Activated CD8-positive, alpha-beta memory T cell treated with anti-CD3 and anti-CD28 coated beads, Interleukin-2, amount 50 U/mL, for 24 hours (primary cell): ENCODE measurements around the gene RDH12.
"Not testable (repeated sequence)": the region's sequence is repeated elsewhere in the genome, so short reads cannot be mapped to it uniquely, and the experiment has no call there.

Source experiments
- DNase-seq: peaks from one replicate; pipeline ENCODE4 v3.0.0-alpha.2; 2020; ENCODE audit errors: extremely low read depth

The RDH12 gene

DNA sequence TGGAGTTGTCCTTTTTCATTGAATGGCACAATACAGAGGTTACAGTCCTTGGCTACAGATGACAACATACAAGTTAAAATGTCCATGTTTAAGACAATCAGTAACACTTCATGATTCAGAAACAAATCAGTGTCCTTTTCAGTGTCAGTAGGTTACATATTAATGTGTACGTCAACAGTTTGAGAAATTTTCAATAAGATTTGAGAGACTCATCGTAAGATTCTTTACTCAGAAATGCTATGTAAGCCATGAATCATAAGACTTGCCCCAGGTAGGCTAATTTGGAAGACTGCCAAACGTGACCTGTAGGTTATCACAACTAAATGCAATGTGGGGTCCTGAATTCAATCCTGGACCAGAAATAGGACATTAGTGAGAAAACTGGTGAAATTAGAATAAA is 3.5 kb downstream of the RDH12 start:
- no peak for DNase-seq

DNA sequence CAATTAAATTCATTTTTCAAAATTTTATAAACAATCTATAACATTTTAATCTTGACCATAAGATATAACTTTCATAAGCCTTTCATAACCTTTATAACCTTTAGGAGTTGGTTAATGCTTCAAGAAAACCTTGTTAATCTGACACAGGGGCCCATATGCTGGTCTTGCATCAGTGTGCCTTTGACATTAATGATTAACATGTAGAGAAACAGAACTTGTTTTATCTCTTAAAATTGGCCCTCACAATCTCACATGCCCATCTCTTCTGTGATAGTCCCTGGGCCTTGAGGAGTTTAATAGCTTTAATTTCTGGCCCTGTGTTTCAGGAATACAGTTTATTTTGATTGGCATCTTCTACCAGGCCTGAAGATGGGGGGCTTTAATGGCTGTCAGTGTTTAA is 7.7 kb downstream of the RDH12 start:
- not testable (repeated sequence) for DNase-seq

DNA sequence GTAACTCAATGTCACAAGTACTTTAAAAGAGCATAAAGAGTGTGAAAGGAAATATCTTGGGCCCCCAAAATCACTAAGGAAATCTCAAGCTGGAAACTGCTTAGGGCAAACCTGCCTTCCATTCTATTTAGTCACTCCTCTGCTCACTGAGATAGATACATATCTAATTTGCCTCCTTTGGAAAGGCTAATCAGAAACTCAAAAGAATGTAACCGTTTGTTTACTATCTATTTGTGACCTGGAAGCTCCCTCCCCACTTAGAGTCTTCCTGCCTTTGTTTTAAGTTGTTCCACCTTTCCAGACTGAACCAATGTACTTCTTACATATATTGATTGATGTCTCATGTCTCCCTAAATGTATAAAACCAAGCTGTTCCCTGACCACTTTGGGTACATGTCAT is 8.1 kb downstream of the RDH12 start:
- not testable (repeated sequence) for DNase-seq

DNA sequence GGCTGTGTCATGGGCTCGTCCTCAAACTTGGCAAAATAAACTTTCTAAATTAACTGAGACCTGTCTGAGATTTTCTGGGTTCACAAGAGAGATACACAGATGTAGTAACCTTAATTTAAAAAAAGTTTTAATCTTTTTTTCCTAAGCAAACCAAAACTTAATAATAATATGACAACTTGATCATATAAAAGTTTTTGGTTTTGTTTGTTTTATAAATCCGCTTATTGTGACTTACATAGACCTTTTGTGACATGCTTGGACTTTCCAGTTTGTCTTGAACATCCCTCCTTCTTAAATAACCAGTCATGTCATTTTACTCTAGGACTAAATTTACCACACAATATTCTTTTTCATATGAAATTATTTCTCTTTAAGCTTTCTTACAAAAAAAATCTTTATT is 8.5 kb downstream of the RDH12 start:
- no peak for DNase-seq

DNA sequence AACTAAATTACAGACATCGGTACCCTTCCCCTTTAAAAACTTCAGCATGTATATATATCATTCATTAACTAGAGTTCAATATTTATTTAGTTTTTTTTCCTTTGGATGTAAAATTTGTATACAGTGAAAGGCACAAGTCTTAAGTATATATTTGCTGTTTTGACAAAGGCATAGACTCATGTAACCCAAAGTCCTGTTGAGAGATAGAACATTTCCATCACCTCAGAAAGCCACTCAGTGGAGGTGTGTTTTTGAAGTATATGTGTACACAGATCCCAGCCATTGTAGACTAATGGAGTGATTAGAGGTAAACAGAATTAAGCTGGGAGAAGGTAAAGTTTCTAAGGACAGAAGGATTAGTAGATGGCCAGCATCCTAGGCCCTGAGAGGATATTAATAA is 15.4 kb downstream of the RDH12 start:
- no peak for DNase-seq

DNA sequence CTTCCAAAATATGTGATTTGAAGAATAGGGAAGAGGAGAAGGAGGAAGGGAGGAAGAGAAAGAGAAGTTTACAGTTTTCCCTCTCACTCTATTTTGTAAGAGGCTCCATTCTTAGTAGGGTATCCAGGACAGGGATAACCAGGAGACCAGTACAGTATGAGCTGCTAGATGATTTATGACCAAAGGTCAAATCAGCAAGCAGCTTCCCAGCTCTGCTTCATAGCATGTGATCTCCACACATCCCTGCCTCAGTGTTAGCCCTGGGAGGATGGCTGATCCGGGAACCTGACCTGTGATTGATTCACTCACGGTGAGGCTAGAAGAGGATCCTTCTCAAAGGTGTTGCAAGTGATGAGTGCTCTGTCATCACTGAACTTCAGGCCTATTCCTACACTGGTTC is 16.6 kb downstream of the RDH12 start:
- no peak for DNase-seq

DNA sequence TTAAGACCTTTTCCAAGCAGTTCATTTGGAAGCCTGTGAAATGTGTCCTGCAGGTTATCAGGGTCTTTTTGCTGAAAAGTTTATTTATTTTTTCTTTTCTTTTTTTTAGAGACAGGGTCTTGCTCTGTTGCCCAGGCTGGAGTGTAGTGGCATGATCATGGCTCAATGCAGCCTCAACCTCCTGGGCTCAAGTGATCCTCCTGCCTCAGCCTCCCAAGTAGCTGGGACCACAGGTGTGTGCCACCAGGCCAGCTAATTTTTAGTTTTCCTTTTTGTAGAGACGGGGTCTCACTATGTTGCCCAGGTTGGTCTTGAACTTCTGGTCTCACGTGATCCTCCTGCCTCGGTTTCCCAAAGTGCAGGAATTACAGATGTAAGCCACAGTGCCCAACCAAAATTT is 17.7 kb downstream of the RDH12 start:
- DNase-seq = not testable (repeated sequence)

DNA sequence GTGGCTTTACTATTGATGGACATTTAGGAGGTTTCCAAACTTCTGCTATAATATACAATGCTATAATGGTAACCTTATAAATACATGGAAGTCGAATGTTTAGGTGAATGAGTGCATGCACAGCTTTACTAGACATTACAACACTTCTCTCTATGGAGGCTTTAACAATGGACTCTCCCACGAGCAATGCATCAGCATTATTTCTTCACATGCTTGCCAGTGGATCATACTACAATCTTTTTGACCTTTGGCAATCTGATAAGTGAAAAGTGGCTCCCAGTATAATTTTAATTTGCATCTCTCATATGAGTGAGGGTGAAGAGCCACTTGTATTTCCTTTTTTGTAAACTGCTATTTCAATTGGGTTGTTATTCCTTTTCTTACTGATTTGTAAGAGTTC is 18.2 kb downstream of the RDH12 start:
- no peak for DNase-seq

DNA sequence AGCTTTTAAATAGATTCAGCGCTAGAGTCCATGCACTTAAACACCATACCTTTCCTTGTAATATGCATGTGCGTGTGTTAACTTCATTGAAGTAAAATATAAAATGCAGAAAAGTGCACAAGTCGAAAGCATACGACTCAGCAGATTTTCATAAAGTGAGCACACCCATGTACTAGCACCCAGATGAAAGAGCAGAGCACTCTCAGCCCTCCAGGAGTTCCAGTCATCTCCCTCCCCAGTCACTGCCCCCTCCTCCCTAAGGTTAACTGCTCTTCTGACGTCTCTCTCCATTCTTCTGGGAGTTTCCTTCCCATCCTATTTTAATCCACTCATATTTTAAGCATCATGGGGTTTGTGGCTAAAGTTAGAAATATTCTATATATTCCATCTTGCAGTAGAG is 20.2 kb downstream of the RDH12 start:
- DNase-seq = no peak

DNA sequence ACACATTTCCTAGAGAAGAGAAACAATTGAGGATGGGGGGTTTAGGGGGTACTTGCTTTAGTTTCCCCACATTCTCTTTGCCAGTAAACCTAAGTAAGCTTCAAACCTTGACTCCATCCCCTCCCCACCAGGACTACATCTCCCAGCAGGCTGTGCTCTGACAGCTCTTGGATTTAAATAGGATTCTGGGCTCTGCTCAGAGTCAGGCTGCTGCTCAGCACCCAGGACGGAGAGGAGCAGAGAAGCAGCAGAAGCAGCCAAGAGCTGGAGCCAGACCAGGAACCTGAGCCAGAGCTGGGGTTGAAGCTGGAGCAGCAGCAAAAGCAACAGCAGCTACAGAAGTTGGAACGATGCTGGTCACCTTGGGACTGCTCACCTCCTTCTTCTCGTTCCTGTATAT is 20.6 kb downstream of the RDH12 start:
- no peak for DNase-seq

DNA sequence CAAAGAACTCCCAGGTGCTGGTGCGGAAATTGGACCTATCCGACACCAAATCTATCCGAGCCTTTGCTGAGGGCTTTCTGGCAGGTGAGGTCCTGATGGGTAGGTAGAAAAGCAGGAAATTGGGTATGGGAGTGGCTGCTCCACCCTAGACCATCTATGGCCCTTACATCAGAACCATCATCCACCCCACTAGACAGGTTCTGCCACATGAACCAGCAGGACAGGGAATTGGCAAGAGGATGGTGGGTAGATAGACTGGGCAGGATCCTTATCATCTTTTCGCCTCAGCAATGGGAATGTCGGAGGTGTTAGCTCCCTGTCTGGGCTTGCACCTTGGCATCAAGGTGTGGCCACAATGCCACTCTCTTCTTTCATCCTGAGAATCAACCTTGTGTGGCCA is 23.5 kb downstream of the RDH12 start:
- no peak for DNase-seq

DNA sequence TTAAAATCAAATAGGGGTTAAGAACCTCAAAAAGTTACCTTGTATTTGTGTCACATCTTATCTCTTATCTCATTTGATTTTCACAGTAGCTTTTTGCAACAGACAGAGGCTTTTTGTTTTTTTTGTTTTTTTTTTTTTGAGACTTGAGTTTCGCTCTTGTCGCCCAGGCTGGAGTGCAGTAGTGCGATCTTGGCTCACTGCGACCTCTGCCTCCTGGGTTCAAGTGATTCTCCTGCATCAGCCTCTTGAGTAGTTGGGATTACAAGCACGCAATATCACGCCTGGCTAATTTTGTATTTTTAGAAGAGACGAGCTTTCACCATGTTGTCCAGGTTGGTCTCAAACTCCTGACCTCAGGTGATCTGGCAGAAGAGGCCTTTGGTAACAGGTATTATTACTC is 25.7 kb downstream of the RDH12 start:
- DNase-seq = no peak

DNA sequence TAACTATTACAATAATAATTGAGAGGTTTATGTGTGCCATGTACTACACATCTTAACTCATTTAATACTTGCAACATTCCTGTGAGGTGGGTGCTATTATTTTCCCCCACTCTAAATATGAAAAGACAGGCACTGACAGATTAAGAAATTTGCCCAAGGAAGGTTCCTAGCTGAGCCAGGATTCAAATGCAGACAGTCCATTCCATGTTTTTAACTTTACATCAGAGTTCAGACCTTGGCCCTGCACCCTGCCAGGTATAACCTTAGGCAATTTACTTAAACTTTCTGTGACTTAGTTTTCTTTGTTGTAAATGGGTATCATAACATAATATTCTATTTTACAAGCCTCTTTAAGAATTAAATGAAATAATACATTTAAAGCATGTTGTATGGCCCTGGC is 26.6 kb downstream of the RDH12 start:
- DNase-seq = no peak

DNA sequence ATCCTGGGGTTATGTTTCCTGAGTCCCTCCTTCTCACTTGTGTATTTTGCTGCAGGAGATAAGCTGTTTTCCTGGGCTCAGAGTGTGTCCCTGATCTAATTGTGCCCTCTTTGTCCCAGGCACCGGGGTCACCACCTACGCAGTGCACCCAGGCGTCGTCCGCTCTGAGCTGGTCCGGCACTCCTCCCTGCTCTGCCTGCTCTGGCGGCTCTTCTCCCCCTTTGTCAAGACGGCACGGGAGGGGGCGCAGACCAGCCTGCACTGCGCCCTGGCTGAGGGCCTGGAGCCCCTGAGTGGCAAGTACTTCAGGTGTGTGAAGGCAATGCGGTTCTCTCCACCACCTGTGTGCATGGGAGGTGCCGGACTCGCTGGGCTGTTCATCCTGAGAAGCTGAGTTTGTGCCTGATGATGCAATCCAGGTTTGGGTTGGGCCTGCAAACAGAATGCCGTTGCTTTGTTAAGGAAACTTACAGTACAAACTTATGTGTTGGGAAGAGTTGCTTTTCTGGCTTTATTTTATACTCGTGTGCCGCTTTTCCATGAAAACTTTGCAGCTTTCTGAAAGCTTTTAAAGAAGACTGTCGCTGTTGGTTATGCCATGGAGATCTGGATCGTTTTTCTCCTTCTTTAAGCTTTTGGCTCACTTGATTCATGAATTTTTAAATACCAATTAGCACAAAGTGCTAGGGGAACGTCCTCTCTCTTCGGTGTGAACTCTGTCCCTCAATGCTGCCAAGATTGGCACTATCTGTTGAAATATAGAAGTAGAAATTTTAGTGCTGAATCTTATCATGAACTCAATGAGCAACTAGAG is 27.6 kb downstream of the RDH12 start:
- DNase-seq = no peak

DNA sequence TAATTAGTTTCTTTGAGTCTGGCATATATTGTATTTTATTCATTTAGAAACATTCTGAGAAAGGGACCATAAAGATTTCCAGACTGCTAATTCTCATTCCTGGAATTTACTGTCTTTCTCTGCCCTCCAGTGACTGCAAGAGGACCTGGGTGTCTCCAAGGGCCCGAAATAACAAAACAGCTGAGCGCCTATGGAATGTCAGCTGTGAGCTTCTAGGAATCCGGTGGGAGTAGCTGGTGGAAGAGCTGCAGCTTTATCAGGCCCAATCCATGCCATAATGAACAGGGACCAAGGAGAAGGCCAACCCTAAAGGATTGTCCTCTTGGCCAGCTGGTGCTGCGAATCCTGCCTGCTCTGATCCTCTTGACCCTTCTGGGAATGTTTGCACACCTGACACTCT is 31.9 kb downstream of the RDH12 start:
- no peak for DNase-seq

DNA sequence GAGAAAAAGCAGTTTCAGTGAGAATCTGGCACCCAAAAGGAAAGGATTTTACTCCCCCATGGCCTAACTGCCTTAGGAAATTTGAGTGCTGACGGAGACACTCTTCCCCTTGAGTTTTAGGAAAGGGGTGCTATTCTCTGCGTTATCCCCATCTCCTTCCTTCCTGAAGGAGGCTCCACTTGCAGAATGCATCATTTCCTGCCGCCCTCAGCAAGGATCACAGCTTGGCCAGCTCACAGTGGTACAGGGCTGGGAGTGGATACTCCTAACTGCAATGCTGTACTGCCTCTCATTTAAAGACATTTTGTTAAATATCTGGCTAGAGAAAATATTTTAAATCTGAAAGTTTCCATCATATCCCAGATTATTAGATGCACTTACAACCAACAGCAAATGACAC is 33.0 kb downstream of the RDH12 start:
- no peak for DNase-seq

DNA sequence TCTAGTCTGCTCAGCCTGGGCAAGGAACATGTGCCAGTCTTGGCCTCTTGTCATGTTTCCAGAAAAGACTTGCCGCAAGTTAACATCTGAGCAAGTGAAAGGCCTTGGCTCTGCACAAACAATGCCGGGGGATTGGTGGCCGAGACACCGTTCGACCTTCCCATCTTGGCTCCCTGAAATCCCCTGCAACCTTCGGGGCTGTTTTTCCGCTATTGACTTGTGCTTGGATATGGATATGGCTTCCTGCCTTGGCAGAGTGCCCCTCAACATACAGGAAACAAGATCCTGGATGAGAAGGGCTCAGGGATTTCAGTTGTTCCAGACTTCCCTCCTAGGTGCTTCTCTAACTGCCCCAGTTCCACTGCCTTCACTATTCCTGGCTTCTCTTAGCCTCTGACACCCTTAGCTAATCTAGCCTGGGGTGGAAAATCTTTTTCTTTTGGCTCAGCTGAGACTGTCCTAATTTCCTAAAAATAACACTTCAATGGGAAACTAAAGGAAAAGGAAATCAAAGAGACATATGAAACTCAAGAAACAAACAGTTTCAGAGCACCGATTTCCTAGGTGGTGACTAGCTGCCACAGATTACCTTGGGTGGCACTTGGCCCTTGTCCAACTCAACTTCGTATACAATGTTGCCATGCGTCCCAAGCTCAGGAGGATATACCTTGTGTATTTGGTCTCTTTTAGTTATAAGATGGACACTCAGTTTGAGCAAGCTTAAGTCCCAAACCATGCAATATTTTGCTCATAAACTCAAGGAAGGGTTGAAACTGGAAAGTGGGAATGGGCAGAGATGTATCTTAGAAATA is 33.9 kb downstream of the RDH12 start:
- no peak for DNase-seq

DNA sequence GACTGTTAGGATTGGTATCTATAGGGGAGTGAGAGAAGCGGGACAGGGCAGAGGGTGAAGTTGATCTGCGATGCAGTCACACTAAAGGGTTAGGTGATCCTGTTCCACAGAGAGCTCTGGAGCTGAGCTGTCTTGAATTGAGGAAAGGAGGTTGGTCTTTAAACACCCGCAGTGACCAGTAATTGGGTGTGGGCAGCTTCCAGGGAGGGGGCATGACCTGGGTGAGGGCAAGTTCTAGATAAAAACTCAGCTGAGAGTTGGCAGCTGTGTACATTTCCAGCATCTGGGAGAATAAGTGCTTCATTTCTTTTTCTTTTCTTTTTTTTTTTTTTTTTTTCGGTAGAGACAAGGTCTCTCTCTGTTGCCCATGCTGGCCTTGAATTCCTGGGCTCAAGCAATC is 35.1 kb downstream of the RDH12 start:
- DNase-seq = no peak

DNA sequence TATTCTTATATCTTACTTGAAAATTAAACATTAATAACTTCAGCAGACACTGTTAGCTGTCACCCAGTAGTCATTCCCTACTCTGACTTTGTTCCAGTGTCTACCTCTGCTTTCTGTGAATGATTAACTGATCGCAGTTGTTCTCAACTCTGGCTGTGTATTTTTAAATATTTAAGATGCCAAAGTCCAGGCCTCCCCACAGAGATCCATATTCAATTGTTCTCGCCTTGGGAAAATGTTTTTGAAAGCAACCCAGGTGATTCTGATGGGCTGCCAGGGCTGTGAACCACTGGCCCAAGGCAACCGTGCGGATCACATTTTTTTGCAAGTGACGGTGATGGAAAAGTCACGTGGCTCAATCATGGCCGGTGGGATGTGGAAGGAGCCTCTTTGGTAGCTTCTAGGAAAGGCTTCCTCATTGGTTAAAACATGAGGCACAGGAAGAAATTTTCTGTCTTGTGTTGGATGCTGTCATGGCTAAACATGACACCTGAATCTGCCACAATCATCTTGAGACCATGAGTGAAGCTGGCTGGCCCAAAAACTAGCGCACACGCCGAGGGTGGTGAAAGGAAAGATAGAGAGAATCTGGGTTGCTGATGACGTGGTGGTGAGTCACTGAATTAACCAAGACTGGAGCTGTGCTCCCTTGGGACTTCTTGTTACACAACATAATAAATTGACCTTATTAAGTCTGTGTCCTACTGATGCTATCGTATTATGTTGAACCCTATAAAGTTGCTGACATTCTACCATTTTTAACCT is 37.2 kb downstream of the RDH12 start:
- no peak for DNase-seq

DNA sequence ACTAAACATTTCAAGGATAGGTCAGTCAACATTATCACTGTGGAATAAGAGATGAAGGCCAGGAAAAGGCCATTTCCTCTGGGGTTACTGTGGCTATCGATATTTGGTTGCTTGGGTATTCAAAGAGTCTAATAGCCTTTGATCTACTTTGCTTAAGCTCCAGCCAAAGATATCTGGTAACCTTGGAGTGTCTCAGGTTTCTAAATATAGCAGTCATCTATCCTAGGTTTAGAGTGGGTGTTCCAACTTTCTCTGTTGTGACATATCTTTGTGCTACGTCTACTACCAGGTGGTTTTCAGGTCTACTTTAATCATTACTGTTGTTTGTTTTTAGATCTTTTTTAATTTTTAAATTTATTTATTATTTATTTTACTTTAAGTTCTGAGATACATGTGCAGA is 42.4 kb downstream of the RDH12 start:
- DNase-seq = no peak

DNA sequence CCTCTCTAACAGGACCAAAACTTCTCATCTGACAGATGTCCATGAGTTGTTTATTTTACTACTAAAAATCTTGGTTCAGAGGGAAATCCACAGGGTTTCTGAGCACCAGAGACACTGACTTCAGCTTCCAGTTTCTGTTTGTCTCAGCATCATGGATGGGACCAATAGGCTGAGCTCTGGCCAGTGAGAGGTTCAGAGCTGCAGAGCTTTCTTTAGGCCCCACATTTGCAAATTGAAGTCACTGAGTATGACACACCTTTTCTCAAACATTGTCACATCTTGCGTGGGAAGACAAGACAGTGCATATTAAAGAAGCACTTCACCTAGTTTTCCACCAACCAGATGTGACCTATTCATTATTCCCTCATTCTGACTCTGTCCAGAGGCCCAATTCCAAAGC is 45.2 kb downstream of the RDH12 start:
- no peak for DNase-seq

DNA sequence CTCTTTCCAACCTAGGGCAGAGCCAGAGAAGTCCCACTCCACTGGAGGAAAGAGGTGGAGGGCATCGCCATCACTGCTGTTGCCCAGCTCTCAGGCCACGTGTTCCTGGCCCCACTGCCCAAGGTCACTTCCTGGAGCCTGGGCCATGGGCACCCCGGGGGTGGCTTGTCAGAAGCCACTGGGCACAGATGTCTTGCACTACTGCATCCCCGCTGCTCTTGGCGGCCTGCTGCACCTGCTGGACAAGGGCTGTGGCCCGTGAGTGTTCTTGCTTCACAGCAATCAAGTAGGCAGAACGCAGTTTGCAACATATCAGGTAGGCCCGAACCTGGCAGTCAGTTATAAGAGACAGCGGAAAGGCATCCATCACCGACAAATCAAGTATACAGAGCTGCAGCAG is 46.6 kb downstream of the RDH12 start:
- no peak for DNase-seq
